MM.1S (cell line): ENCODE measurements around the gene FAM83E.

Experiments
- DNase-seq: peaks from one replicate; pipeline ENCODE4 v3.0.0-alpha.2; 2015
- H2AFZ ChIP-seq: fragments of 300-600 bp; sonication (generic); 2 replicates; pipeline ENCODE4 v1.6.0; 2016; ENCODE audit warnings: antibody characterized with exemption, low read length
- H3F3A ChIP-seq: fragments of 300-600 bp; sonication (generic); 2 replicates; pipeline ENCODE4 v1.6.1; 2016; ENCODE audit warnings: mild to moderate bottlenecking, antibody characterized with exemption, low read length, moderate library complexity, mixed read lengths; ENCODE audit not compliant: insufficient read depth
- H3K27ac ChIP-seq: fragments of 300-600 bp; sonication (generic); 2 replicates; pipeline ENCODE4 v1.5.1; 2016; ENCODE audit warnings: mild to moderate bottlenecking, low read length
- H3K27me3 ChIP-seq: fragments of 300-600 bp; sonication (generic); replicated peaks from 2 replicates; pipeline ENCODE4 v1.6.0; 2016; ENCODE audit warnings: low read length; ENCODE audit not compliant: insufficient read depth
- H3K36me3 ChIP-seq: fragments of 300-600 bp; sonication (generic); replicated peaks from 2 replicates; pipeline ENCODE4 v1.6.1; 2016; ENCODE audit warnings: mild to moderate bottlenecking, low read length, mixed read lengths; ENCODE audit not compliant: insufficient read depth
- H3K4me1 ChIP-seq: fragments of 300-600 bp; sonication (generic); 2 replicates; pipeline ENCODE4 v1.6.1; 2016; ENCODE audit warnings: low read length, mixed read lengths
- H3K4me2 ChIP-seq: fragments of 300-600 bp; sonication (generic); 2 replicates; pipeline ENCODE4 v1.6.0; 2016; ENCODE audit warnings: low read depth, low read length
- H3K4me3 ChIP-seq: fragments of 300-600 bp; sonication (generic); 2 replicates; pipeline ENCODE4 v1.5.1; 2016; ENCODE audit warnings: low read length, mixed read lengths
- H3K79me2 ChIP-seq: fragments of 300-600 bp; sonication (generic); 2 replicates; pipeline ENCODE4 v1.6.1; 2016; ENCODE audit warnings: mixed run types, low read length, mixed read lengths
- H3K9ac ChIP-seq: fragments of 300-600 bp; sonication (generic); 2 replicates; pipeline ENCODE4 v1.6.1; 2016; ENCODE audit warnings: low read length, mixed read lengths
- H3K9me2 ChIP-seq: fragments of 300-600 bp; sonication (generic); replicated peaks from 2 replicates; pipeline ENCODE4 v1.6.1; 2016; ENCODE audit warnings: mild to moderate bottlenecking, low read length, mixed read lengths; ENCODE audit not compliant: insufficient read depth
- H3K9me3 ChIP-seq: fragments of 300-600 bp; sonication (generic); replicated peaks from 2 replicates; pipeline ENCODE4 v1.6.1; 2016; ENCODE audit warnings: mild to moderate bottlenecking, low read length, mixed read lengths; ENCODE audit not compliant: insufficient read depth
- H4K20me1 ChIP-seq: fragments of 300-600 bp; sonication (generic); 2 replicates; pipeline ENCODE4 v1.6.1; 2016; ENCODE audit warnings: mild to moderate bottlenecking, low read length, moderate library complexity, mixed read lengths; ENCODE audit not compliant: insufficient read depth
- CTCF ChIP-seq: fragments of 300-600 bp; sonication (generic); IDR thresholded peaks from 2 replicates; pipeline ENCODE4 v1.5.1; 2016; ENCODE audit warnings: antibody characterized with exemption, low read length, mixed read lengths
- EZH2 ChIP-seq: fragments of 300-600 bp; sonication (generic); optimal IDR thresholded peaks from 2 replicates; pipeline ENCODE3; 2017; ENCODE audit warnings: low read depth, mild to moderate bottlenecking, antibody characterized with exemption, low read length, mixed read lengths
- EZH2phosphoT487 ChIP-seq: fragments of 300-600 bp; sonication (generic); IDR thresholded peaks from 2 replicates; pipeline ENCODE4 v1.6.1; 2018; ENCODE audit warnings: antibody characterized with exemption, low read length

The FAM83E gene

GRCh38 chr19:48603850-48604249 is 11.0 kb downstream of the FAM83E start:
- TF ChIP-seq EZH2 = no peak
- TF ChIP-seq CTCF = no peak
- TF ChIP-seq EZH2phosphoT487 = no peak

GRCh38 chr19:48603449-48603848 is 11.4 kb downstream of the FAM83E start:
- TF ChIP-seq EZH2 = no peak
- TF ChIP-seq CTCF = no peak
- TF ChIP-seq EZH2phosphoT487 = no peak
- Histone ChIP-seq H3F3A (no peaks in the 10 kb centered on the region), H3K27me3 (peaks cover 72% of the 10 kb centered on the region), H3K9me3 (no peaks in the 10 kb centered on the region), H3K4me3 (no peak overlapping the region), H3K36me3 (no peaks in the 10 kb centered on the region), H3K9ac (no peak overlapping the region), H3K27ac (no peak overlapping the region), H3K4me1 (no peaks in the 10 kb centered on the region), H2AFZ (no peak overlapping the region), H4K20me1 (no peaks in the 10 kb centered on the region), H3K4me2 (no peak overlapping the region), H3K9me2 (no peaks in the 10 kb centered on the region), H3K79me2 (no peaks in the 10 kb centered on the region)
- no peak for DNase-seq

More at GRCh38 chr19:48603850-48604249, 11.0 kb downstream of the FAM83E start:
- Histone ChIP-seq H3K36me3 (no peaks in the 10 kb centered on the region), H3K4me3 (no peak overlapping the region), H4K20me1 (no peaks in the 10 kb centered on the region), H3K4me2 (no peak overlapping the region), H3K27ac (no peak overlapping the region), H3K9me2 (no peaks in the 10 kb centered on the region), H3K4me1 (no peaks in the 10 kb centered on the region), H3F3A (no peaks in the 10 kb centered on the region), H3K9me3 (no peaks in the 10 kb centered on the region), H3K79me2 (no peaks in the 10 kb centered on the region), H2AFZ (no peak overlapping the region), H3K27me3 (peaks cover 68% of the 10 kb centered on the region), H3K9ac (no peak overlapping the region)
- DNase-seq = no peak

- no peak overlapping the region for H3K27ac ChIP-seq
Observed at GRCh38 chr19:48603001-48603400, 11.9 kb downstream of the FAM83E start.

More at GRCh38 chr19:48603001-48603400, 11.9 kb downstream of the FAM83E start:
- no peak overlapping the region for H3K4me2 ChIP-seq
- no peak overlapping the region for H3K9ac ChIP-seq
- no peak overlapping the region for H2AFZ ChIP-seq
- no peaks in the 10 kb centered on the region for H3K4me1 ChIP-seq
- no peak for DNase-seq
- H3K27me3 ChIP-seq = peaks cover 77% of the 10 kb centered on the region
- no peaks in the 10 kb centered on the region for H3K9me3 ChIP-seq
- no peaks in the 10 kb centered on the region for H3K79me2 ChIP-seq
- no peak overlapping the region for H3K4me3 ChIP-seq
- TF ChIP-seq CTCF (no peak), EZH2 (no peak), EZH2phosphoT487 (no peak)
- no peaks in the 10 kb centered on the region for H3K9me2 ChIP-seq
- no peaks in the 10 kb centered on the region for H3K36me3 ChIP-seq
- no peaks in the 10 kb centered on the region for H4K20me1 ChIP-seq
- H3F3A ChIP-seq = no peaks in the 10 kb centered on the region
